ENCODE measurements around the gene LIF.

LIF gene

GRCh38 chr22:30284172-30284571, 37.6 kb upstream of the LIF start:
- DNase-seq: no peak

- no peak for DNase-seq
These were observed 36.8 kb upstream of the LIF start for GRCh38 chr22:30283342-30283741.

GRCh38 chr22:30282616-30283046, 36.1 kb upstream of the LIF start:
- DNase-seq: no peak

GRCh38 chr22:30280505-30280904, 33.9 kb upstream of the LIF start:
- DNase-seq: no peak

- no peak for DNase-seq
These were observed 33.4 kb upstream of the LIF start for GRCh38 chr22:30279932-30280331.

GRCh38 chr22:30279046-30279788, 32.7 kb upstream of the LIF start:
- DNase-seq: no peak

- DNase-seq: no peak
These were observed 31.2 kb upstream of the LIF start for GRCh38 chr22:30277547-30278344.

GRCh38 chr22:30276039-30276438, 29.5 kb upstream of the LIF start:
- no peak for DNase-seq

- no peak for DNase-seq
These were observed 29.1 kb upstream of the LIF start for GRCh38 chr22:30275625-30276024.

- DNase-seq: no peak
These were observed 27.9 kb upstream of the LIF start for GRCh38 chr22:30274437-30274812.

- DNase-seq: no peak
These were observed 27.3 kb upstream of the LIF start for GRCh38 chr22:30273711-30274436.

GRCh38 chr22:30272781-30273601, 26.4 kb upstream of the LIF start:
- DNase-seq: no peak

GRCh38 chr22:30270832-30271231, 24.3 kb upstream of the LIF start:
- no peak for DNase-seq

- DNase-seq: no peak
These were observed 21.8 kb upstream of the LIF start for GRCh38 chr22:30268331-30268730.

- peak; percentile 48 for DNase-seq
These were observed 21.1 kb upstream of the LIF start for GRCh38 chr22:30267382-30268302.

GRCh38 chr22:30266445-30267381, 20.2 kb upstream of the LIF start, which contains the start of gene OSM:
OSM (minus strand) TSS chr22:30266851; CDS start chr22:30266799, 52 bp downstream.
- peak; percentile 49 for DNase-seq

GRCh38 chr22:30265823-30266444, 19.4 kb upstream of the LIF start:
- peak; percentile 77 for DNase-seq

- no peak for DNase-seq
These were observed 18.7 kb upstream of the LIF start for GRCh38 chr22:30265131-30265720.

GRCh38 chr22:30263883-30264282, 17.3 kb upstream of the LIF start:
- DNase-seq: no peak

Measured in effector CD4-positive, alpha-beta T cell (primary cell).